GM21619 (cell line): ENCODE results near the gene TAF11L3.
"Not testable (repeated sequence)": the region's sequence is repeated elsewhere in the genome, so short reads cannot be mapped to it uniquely, and the experiment has no call there.

ENCODE experiments used
- ATAC-seq: cut with Tn5 transposase; IDR thresholded peaks from one replicate; pipeline ENCODE4 v1.9.1; 2021; ENCODE audit not compliant: unreplicated experiment

The TAF11L3 gene

DNA sequence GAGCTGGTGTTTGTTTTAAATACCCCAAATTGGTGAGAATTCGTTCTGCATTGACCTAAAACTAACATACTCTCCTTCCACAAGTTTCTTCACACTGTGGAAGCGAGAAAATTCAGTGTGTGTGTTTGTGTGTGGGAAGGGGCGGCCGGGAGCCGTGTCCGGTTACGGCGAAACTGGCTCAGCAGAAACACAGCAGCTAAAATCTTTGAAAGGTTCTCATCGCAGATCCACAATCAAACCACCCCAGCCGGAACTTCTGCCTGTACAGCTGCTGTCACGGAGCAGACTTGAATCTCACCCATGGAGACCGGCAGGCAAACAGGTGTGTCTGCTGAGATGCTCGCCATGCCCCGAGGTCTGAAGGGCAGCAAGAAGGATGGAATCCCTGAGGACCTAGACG is at the start of gene TAF11L3:
Gene TAF11L3 (plus strand): TSS at position 301 of the 400 bp plus-strand sequence.
- ATAC-seq, result not testable (repeated sequence)

DNA sequence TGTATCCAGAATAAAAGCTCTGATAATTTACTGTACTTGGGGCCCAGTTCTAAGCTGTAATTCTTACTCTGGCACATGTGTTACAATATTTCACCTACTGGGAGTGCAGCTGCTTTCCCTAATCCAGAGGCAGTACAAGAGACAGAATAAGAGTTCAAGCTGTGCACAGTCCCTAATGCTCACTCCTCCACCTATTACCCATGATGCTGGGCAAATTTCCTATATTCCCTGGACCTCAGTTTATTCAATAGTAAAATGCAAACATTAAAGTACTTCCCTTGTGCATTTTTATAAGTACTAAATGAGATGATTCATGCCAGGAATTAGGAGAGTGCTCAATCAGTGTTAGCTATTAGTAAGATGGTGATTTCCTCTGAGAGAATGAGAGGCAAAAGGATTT is 48.1 kb upstream of the TAF11L3 start:
- no peak for ATAC-seq

DNA sequence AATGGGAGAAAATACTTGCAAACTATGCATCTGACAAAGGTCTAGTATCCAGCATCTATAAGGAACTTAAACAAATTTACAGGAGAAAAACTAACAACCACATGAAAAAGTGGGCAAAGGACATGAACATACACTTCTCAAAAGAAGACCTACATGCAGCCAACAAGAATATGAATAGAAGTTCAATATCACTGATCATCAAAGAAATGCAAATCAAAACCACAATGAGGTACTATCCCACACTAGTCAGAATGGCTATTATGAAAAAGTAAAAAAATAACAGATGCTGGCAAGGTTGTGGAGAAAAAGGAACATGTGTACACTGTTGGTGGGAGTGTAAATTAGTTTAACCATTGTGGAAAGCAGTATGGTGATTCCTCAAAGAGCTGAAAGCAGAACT is 43.1 kb upstream of the TAF11L3 start:
- not testable (repeated sequence) for ATAC-seq

DNA sequence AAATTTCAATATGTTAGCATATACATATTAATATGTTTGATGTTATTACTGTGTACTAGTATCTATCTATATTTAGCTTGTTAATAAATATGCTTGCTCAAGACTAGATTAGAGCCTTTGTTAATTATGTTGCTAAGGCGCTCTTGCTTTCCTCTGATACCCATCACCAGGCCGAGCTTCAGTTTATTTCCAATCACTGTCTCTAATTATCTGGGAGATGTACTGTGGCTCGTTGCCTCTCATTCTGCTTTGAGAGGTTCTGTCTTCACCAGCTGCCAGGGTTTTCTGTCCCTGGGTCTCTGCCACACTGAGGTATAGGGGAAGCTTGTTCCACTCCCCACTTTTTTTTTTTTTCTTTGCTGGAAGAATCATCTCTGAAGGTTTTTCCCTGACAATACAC is 41.1 kb upstream of the TAF11L3 start:
- no peak for ATAC-seq

DNA sequence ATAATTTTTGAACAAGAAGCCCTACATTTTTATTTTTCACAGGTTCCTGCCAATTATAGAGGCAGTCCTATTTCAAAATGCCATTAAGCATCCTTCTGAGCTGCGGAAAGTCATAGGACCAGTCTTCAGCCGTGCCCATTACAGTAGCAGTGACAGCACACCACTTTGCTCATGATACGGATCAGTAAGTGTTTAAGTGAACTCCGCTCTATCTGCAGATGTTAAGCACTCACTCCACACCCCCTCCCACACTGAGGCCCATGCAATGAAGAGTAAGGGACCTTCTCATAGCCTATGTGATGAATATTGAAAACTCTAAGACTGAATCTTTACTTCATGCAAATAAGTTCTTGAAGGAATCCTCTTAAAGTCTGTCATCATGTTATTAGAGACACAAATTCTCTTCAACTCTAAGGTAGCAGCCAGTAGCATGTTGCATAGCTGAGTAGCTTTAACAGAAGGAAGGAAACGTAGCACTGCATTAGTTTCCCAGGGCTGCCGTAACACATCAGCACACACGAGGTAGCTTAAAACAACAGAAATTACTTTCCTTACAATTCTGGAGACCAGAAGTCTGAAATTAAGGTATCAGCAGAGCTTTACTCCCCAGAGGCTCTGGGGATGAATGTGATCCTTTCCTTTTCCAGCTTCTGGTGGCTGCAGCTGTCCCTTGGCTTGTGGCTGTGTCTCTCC is 40.4 kb upstream of the TAF11L3 start:
- no peak for ATAC-seq

DNA sequence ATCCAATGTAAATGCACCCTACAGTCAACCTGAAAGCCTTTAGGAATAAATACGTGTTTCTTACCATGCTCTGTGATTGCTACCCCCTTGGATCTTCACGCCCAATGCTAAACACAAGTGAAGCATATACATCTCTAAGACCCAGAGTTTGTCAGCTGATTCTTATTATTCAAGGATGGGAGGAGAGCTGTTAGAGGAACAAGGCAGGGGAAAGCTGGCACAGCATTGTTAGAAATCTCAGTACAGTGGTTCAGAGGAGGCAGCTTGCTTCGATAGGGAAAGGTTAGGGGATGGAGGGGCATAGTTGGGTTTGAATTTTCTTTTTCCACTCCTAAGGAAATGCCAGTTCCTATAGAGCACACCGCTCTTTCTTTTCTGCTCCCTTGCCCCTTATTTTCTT is 36.8 kb upstream of the TAF11L3 start:
- ATAC-seq, result no peak

DNA sequence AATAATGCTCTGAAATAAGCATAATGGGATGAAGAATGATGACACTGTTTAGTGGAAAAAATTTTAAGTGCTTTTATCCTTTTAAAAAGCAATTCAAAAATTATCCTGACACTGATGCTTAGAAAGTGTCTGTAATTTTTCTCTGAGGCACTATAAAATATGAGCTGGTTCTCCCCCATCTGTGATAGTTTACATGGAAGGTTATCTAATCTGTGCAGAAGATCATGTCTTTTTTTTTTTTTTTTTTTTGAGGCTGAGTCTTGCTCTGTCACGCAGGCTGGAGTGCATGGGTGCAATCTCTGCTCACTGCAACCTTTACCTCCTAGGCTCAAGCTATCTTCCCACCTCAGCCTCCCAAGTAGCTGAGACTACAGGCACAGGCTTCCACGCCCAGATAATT is 35.4 kb upstream of the TAF11L3 start:
- no peak for ATAC-seq

DNA sequence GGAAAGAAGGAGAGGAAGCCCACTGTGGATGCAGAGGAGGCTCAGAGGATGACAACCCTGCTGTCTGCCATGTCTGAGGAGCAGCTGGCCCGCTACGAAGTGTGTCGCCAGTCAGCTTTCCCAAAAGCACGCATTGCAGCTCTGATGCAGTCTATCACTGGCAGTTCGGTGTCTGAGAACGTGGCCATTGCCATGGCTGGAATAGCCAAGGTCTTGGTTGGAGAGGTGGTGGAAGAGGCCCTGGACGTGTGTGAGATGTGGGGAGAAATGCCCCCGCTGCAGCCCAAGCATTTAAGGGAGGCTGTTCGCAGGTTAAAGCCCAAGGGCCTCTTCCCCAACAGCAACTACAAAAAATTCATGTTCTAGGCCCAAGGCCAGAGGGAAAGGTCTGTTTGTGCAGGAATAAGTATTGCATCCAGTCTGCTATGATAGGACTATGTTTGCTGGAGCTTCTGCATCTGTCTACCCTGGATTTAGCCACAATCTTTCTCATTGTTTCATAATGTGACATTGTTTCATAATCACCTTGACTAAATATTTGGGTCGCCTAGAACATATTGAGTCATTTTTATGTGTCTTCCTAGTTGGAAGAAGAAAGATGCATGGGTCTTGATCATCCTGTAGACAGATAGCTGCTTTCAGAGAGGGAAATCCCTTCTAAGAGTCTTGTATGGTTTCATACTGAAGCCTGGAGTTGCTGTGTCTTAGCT is 31.5 kb upstream of the TAF11L3 start:
- ATAC-seq, result not testable (repeated sequence)

DNA sequence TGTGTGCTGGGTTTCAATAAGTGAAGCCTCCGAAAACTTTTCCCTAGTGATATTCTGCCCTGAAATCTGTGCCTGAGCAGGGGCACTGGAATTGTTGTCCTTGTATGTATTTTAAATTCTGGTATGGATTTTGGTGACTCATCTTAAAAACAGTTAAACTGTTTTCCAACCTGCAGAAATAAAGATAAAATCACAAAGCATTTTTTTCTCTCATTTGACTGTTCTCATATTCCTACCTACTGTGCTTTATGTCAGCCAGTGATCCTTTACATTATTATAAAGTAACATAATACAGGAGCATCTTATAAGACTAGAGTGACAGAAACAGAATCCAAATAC is 31.0 kb upstream of the TAF11L3 start:
- ATAC-seq, result no peak

DNA sequence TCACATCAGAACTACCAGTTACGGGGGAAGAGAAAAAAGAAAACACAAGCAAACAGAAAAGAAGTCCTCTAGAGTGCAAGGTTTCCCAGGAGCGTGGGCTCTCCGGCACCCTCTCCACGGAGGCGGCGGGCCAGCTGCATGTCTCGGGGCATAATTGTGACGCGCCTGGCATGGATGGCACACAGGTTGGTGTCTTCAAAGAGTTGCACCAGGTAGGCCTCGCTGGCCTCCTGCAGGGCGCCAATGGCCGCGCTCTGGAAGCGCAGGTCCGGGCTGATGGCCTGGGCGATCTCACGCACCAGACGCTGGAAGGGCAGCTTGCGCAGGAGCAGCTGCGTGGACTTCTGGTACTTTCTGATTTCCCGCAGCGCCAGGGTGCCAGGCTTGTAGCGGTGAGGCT is 26.9 kb upstream of the TAF11L3 start:
- not testable (repeated sequence) for ATAC-seq

DNA sequence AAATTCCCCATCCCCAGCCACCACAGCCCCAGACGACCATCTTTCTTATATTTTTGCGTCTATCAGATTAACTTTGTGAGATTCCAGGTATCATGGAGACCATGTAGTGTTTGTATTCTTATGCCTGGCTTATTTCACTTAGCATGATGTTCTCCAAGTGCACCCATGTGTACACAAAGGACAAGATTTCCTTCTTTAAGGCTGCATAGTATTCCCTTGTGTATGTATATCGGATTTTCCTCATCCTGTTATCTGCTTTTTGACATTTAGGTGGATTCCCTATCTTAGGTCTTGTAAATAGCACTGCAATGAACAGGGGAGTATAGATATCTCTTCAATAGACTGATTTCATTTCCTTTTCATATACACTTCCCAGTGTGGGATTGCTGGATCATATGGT is 25.4 kb upstream of the TAF11L3 start:
- no peak for ATAC-seq

DNA sequence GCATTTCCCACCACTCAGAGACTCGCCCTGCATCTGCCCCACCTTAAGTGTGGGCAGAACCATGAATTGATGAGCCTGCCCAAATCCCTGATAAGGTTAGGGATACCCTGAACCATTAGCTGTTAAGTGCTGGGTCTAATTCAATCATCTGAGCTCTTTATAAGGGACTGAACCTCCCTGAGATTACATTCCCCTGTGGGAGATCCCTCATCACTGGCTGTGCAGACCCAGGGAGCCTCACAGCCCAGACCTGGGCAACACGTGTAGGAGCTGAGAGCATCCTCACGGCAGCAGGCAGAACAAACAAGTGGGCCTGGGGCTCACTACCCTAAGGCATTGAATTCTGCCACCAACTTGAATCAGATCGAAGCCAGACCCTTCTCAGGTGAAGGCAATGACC is 20.7 kb upstream of the TAF11L3 start:
- no peak for ATAC-seq

DNA sequence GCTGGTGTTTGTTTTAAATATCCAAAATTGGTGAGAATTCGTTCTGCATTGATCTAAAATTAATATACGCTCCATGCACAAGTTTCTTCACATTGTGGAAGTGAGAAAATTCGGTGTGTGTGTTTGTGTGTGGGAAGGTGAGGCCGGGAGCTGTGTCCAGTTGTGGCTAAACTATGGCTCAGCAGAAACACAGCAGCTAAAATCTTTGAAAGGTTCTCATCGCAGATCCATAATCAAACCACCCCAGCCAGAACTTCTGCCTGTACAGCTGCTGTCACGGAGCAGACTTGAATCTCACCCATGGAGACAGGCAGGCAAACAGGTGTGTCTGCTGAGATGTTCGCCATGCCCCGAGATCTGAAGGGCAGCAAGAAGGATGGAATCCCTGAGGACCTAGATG is 20.2 kb upstream of the TAF11L3 start, which contains the start of gene TAF11L2:
Gene TAF11L2 (plus strand): TSS at position 301 of the 400 bp plus-strand sequence.
- ATAC-seq, result not testable (repeated sequence)

DNA sequence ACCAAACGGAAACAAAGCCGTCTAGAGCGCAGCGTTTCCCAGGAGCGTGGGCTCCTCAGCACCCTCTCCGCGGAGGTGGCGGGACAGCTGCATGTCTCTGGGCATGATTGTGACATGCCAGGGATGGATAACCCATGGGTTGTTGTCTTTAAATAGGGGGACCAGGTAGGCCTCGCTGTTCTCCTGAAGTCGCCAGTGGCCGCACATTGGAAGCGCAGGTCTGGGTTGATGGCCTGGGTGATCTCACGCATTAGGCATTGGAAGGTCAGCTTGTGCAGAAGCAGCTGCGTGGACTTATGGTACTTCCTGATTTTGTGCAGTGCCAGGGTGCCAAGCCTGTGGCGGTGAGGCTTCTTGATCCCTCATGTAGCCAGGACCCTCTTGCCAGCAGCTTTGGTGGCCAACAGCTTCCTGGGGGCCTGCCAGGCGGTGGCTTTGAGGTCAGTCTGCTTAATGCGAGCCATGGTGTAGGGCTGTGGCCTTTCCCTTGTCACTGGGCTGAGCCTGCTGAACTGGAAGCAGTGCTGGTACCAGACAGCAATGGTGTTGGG is 6.3 kb upstream of the TAF11L3 start:
- ATAC-seq, result no peak

DNA sequence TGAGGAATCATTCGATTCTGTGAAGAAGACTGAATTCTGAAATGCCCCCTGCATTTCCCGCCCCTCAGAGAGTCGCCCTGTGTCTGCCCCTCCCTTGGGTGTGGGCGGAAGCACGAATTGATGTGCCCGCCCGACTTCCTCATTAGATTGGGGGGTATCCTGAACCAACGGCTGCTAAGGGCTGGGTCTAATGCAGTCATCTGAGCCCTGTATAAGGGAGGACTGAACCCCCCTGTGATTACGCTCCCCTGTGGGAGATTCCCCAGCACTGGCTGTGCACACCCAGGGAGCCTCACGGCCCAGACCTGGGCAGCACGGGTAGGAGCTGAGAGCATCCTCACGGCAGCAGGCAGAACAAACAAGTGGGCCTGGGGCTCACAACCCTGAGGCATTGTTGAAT is 641 bp upstream of the TAF11L3 start:
- not testable (repeated sequence) for ATAC-seq

DNA sequence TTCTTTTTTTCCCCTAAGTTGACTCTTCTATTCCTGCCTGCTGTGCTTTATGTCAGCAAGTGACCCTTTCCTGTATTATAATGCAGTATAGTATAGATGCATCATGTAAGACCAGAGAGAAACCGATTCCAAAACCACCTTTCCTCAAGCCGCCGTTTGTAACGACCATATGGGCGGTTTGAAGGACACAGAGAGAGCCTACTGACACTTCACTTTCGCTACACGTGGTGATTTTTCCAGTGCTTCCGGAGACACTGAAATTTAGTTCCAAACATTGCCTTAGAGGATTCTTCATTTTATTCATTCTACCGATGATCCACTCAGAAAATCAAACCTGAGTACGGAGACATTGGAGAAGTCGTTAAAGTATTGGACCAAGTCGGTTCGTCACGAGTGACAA is 1.3 kb downstream of the TAF11L3 start:
- ATAC-seq, result not testable (repeated sequence)

DNA sequence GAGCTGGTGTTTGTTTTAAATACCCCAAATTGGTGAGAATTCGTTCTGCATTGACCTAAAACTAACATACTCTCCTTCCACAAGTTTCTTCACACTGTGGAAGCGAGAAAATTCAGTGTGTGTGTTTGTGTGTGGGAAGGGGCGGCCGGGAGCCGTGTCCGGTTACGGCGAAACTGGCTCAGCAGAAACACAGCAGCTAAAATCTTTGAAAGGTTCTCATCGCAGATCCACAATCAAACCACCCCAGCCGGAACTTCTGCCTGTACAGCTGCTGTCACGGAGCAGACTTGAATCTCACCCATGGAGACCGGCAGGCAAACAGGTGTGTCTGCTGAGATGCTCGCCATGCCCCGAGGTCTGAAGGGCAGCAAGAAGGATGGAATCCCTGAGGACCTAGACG is 3.3 kb downstream of the TAF11L3 start, which contains the start of gene TAF11L4:
Gene TAF11L4 (plus strand): TSS at position 301 of the 400 bp plus-strand sequence.
- not testable (repeated sequence) for ATAC-seq

DNA sequence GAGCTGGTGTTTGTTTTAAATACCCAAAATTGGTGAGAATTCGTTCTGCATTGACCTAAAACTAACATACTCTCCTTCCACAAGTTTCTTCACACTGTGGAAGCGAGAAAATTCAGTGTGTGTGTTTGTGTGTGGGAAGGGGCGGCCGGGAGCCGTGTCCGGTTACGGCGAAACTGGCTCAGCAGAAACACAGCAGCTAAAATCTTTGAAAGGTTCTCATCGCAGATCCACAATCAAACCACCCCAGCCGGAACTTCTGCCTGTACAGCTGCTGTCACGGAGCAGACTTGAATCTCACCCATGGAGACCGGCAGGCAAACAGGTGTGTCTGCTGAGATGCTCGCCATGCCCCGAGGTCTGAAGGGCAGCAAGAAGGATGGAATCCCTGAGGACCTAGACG is 6.8 kb downstream of the TAF11L3 start, which contains the start of gene TAF11L5:
Gene TAF11L5 (plus strand): TSS at position 301 of the 400 bp plus-strand sequence.
- not testable (repeated sequence) for ATAC-seq

DNA sequence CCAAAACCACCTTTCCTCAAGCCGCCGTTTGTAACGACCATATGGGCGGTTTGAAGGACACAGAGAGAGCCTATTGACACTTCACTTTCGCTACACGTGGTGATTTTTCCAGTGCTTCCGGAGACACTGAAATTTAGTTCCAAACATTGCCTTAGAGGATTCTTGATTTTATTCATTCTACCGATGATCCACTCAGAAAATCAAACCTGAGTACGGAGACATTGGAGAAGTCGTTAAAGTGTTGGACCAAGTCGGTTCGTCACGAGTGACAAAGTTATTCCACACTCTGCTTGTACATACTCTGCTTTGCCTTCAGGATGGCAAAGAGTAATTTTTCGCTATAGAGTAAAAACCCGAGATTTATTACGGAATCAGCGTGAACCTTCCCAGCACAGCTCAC is 8.3 kb downstream of the TAF11L3 start:
- not testable (repeated sequence) for ATAC-seq

DNA sequence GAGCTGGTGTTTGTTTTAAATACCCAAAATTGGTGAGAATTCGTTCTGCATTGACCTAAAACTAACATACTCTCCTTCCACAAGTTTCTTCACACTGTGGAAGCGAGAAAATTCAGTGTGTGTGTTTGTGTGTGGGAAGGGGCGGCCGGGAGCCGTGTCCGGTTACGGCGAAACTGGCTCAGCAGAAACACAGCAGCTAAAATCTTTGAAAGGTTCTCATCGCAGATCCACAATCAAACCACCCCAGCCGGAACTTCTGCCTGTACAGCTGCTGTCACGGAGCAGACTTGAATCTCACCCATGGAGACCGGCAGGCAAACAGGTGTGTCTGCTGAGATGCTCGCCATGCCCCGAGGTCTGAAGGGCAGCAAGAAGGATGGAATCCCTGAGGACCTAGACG is 10.2 kb downstream of the TAF11L3 start, which contains the start of gene TAF11L6:
Gene TAF11L6 (plus strand): TSS at position 301 of the 400 bp plus-strand sequence.
- not testable (repeated sequence) for ATAC-seq
